ENCODE data around the gene KCP.

Gene KCP

GRCh38 chr7:128841171-128841690, 69.3 kb downstream of the KCP start:
- no peak for DNase-seq (ENCODE audit: low read depth in 2 of 2)

- DNase-seq (ENCODE audit: low read depth in 2 of 2), result no peak
Observed at GRCh38 chr7:128840326-128841170, 70.0 kb downstream of the KCP start.

GRCh38 chr7:128839751-128840177, 70.7 kb downstream of the KCP start:
- DNase-seq (ENCODE audit: low read depth in 2 of 2), result no peak

DNA sequence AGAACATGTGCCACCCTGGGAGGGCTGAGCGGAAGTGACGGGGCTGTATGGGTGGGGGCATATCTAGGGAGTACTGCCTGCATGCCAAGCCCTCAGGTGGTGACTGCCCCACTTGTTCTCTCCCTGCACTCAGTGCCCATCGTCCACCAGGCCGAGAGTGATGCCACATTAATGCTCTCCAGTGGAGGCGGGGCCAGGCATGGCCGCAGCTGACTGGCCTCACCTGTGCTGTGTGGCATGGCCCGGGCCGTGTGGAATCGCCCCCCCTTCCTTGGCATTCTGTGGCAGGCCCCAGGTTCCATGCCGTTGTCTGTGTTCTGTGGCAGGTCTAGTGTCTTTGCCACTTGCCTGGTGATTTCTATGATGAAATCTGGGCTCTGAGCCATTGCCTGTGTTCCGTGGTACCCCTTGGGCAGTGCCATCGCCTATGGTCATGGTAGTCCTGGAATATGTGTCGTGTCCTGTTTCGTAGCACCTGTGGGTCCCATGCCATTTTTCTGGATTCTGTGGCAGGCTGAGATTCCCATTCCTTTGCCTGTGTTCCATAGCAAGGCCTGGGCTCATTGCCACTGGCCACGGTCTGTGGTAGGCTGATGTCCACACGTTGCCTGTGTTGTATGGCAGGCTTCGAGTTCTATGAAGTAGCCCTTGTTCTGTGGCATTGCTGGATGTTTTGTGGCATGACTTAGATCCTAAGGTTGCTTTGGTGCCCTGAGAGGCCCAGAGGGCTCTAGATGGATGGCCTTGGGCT, 71.4 kb downstream of the KCP start:
- no peak for DNase-seq (ENCODE audit: low read depth in 2 of 2)

DNA sequence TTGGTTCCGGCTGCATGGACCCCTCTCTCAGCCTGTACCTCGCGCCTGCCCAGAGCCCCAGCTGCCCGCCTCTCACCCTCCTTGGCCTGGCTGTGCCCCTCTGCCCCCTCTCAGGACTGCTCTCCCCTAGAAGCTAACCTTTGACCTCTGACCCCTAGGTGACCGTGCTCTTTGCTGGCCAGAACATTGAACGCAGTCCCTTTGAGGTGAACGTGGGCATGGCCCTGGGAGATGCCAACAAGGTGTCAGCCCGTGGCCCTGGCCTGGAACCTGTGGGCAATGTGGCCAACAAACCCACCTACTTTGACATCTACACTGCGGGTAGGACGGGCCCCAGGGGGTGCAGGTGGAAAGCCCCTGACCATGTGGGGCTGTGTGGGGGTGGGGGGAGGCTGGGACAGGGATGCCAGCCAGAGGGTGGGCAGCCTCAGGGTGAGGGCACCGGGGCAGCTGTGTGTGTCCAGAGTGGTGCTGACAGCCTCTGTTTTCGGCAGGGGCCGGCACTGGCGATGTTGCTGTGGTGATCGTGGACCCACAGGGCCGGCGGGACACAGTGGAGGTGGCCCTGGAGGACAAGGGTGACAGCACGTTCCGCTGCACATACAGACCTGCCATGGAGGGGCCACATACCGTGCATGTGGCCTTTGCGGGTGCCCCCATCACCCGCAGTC, 72.3 kb downstream of the KCP start:
- no peak for DNase-seq (ENCODE audit: low read depth in 2 of 2)

DNA sequence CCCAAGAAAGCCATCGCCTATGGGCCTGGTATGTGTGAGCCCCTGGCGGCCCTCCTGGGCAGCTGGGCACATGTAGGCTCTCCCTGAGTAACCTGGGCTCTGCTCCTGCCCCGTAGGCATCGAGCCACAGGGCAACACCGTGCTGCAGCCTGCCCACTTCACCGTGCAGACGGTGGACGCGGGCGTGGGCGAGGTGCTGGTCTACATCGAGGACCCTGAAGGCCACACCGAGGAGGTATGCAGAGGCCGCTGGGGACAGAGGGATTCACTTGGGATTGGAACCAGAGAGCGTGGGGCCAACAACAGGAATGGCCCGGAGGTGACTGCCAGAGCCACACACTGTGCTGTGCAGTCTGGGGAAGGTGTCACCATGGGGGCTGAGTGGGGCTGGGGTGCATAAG, 73.0 kb downstream of the KCP start:
- no peak for DNase-seq (ENCODE audit: low read depth in 2 of 2)

DNA sequence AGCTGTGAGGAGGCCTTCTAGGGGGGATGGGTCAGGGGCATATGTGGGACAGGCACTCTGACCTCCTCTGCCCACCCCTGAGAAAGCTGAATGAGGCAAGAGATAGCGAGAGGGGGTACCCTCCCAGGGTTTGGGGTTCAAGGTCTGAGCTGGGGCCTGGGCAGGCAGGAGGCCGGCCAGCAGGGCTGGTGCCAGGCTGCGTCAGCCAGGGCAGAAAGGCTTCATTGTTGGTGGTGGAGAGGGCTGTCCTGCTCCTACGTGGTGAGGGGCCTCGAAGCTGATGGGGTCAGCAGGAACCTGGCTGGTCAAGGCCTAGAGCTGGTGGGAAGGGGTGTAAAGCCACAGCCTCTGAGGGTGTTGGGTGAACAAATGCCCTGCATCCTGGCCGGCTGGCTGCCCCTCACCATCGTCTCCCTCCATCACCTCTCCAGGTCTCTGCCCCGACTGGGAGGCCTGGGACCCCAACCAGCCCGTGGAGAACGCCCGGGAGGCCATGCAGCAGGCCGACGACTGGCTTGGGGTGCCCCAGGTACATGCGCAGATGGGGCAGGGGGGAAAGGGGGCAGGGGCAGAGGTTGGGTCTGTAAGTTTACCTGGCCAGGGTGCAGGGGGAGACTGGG, 73.7 kb downstream of the KCP start:
- DNase-seq (ENCODE audit: low read depth in 2 of 2), result no peak

DNA sequence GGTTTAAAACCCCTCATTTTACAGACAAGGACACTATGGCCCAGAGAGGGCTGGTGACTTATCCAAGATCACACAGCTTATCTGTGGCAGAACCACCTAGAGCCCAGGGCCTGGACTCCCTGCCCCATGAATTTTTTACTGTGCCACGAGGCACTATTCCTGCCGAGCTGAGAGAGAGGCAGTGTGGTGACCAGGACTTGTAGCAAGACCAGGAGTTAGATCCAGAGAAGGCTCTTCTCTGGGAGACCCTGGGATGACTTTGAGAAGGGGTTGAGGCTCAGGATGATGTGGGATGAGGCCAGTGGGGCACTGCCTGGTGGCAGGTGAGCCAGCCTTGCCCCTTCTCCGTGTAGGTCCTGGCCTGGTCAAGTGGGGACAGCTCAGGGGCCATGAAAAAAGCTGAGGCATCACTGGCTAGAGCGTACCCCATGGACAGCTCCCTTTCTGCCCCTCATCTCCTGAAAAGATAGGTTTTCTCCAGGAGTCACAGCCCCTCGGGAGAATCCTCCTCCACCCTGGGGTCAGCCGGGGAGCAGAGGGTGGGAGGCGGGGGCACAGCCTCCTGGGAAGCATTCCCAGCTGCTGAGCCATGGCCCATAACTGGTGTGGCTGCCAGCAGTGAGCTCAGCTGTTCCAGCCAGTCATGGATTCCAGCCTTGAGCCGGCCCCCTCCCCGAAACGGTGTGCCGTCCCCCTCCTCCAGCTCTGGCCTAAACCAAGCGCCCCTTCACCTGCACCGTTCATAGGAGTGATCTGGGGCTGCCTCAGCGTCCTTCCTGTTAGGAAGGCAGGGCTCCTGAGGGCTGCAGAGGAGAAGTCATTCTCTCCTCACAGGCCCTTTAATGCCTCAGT, 74.5 kb downstream of the KCP start:
- DNase-seq (ENCODE audit: low read depth in 2 of 2), result no peak

GRCh38 chr7:128835231-128835751, 75.2 kb downstream of the KCP start:
- DNase-seq (ENCODE audit: low read depth in 2 of 2), result no peak

DNA sequence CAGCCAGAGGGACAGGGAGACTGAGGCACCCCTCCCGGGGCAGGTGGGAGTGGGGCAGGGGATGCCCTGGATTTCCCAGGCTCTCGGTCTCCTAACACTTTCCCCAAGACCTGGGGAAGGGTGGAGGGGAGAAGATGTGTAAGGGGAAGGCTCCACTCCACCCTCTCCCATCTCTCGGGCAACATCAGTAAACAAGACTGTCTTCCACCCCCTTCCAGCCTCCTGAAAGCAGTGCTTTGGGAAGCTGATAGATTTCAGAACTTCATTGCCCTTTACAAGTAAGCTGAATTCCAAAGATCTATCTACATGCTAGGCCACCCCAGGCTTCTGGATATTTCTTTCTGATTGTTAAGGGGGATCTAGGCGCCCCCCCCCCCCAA, 76.6 kb downstream of the KCP start:
- no peak for DNase-seq (ENCODE audit: low read depth in 2 of 2)

DNA sequence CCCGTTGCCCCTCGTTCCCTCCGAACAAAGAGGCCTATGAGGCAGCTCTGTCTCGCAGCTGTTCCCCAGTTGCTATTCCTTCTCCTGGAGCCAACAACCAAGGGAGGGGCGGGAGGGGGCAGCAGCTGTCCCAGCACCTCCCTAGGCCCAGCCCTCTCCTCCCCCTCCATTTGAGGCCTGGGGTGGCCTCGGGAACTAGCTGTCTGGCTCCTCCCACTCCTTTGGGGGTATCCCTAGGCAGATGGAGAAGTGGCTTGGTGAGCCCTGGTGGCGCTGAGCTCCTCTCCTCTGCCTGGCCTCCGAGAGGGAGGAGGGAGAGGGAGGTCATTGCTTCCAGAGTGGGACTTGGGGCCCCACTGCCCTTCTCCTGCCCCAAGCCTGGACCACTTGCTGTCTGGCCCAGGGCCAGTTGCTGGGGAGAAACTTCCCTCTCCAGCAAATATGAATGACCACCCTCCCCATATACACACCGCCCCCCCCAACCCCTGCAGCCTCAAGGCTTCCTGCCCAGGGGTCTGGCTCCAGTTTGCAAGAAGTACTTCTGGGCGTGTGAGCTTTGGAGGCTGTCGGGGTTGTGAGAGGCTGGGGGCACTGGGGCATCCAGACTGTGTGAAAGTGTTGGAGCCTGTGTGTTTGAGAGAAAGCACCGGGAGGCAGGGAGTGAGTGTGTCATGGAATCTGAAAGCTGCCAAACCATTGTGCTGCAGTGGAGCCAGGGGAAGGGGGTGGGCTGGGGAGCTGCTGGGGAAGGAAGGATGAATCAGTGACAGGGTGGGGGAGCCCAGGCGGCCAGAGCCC, 77.2 kb downstream of the KCP start:
- no peak for DNase-seq (ENCODE audit: low read depth in 2 of 2)

GRCh38 chr7:128832880-128833147, 77.7 kb downstream of the KCP start:
- DNase-seq (ENCODE audit: low read depth in 2 of 2), result no peak

- DNase-seq (ENCODE audit: low read depth in 2 of 2), result no peak
Observed at GRCh38 chr7:128831994-128832879, 78.3 kb downstream of the KCP start.

GRCh38 chr7:128831178-128831993, 79.1 kb downstream of the KCP start:
- no peak for DNase-seq (ENCODE audit: low read depth in 2 of 2)

GRCh38 chr7:128830231-128831177, 80.0 kb downstream of the KCP start, which contains the start of gene FLNC:
TSS of gene FLNC (plus strand) at chr7:128830406. CDS start at chr7:128830638, 232 bp downstream.
- no peak for DNase-seq (ENCODE audit: low read depth in 2 of 2)

DNA sequence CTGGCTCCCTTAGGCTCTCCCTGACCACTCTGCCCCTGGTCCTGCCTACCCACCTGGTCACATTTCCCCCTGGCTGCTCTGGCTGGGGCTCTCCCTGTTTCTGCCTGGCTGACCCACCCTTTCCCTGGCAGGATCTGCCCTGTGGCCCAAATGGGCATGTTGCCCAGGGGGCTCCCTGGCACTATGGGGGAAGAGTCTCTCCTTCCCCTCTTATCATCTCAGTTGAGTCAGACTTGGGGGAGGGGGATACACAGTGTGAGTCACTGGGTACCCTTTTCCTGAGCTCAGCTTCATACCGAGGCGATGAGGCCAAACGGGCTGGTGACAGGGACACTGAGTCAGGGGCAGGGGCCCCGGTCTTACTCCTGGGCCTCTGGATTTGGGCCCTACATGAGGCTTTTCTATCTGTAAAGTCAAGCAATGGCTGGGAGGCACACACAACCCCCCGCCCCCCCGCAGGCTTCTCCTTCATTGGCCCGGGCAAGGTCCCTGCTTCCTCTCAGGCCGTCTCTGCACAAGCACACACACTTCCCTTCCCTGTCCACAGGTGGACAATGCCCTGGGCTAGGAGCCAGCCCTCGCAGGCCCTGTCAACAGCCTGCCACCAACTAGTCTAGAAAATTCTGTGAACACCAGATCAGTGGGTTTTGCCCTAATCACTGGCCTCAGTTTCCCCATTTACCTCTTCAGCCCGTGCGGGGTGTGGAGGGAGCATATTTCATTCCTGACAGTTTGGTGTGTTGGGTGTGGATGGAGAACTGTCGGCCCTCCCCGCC, 80.9 kb downstream of the KCP start:
- no peak for DNase-seq (ENCODE audit: low read depth in 2 of 2)

All from stimulated activated CD4-positive, alpha-beta T cell treated with anti-CD3 and anti-CD28 coated beads, Interleukin-1b, Interleukin-23, amount 100 ng/mL, for 1 hour (primary cell).